Lower leg skin (tissue), 3 donors: ENCODE measurements around the gene FOSB.

Experiments
- CTCF ChIP-seq, 3 donors: fragments of 450-650 bp; IDR thresholded peaks; one replicate each; pipeline ENCODE4 v1.5.1; 2016; ENCODE audit warnings: antibody characterized with exemption in 3 of 3, mild to moderate bottlenecking in 3 of 3, moderate library complexity in 2 of 3
- POLR2A ChIP-seq, 2 donors: fragments of 450-650 bp; IDR thresholded peaks; one replicate each; pipeline ENCODE4 v1.6.1; 2016 to 2017; ENCODE audit warnings: antibody characterized with exemption in 2 of 2, mild to moderate bottlenecking in 1 of 2, moderate library complexity in 1 of 2

- TF ChIP-seq CTCF (IDR thresholded peaks at IDR 0.05) (no peak), POLR2A (IDR thresholded peaks at IDR 0.05) (no peak)
Measured at GRCh38 chr19:45469945-45470761, 2.4 kb downstream of the FOSB start.
